Gastrocnemius medialis (tissue), 4 donors: ENCODE results near the gene POLD1. TPM values are rescaled to one million over a fixed set of nuclear protein-coding genes. Genes with fewer than 3 reads are reported as not detected.

Experiments
- ATAC-seq, 2 donors: fragments of 150-250 bp; one replicate each; pipeline ENCODE4 v1.9.1; 2016
- DNase-seq, 2 donors: peaks; one replicate each; pipeline ENCODE4 v3.0.0-alpha.2; 2019
- H3K27ac ChIP-seq, 4 donors: fragments of 200-600 bp; sonication (generic); 1 replicate in 1 of 4; 2 replicates in 3 of 4; pipeline ENCODE4 v1.5.1; 2016 to 2018; ENCODE audit warnings: mild to moderate bottlenecking in 2 of 4, moderate library complexity in 1 of 4
- H3K27me3 ChIP-seq, 3 donors: fragments of 200-600 bp; sonication (generic) in 2 of 3; 1 replicate in 1 of 3; 2 replicates in 2 of 3; pipeline versions ENCODE4 v1.5.1 to v1.6.0; 2016 to 2019; ENCODE audit warnings: mild to moderate bottlenecking in 1 of 3, moderate library complexity in 1 of 3
- H3K36me3 ChIP-seq, 2 donors: fragments of 200-600 bp; sonication (generic) in 1 of 2; one replicate each; pipeline ENCODE4 v1.5.1; 2017 to 2018
- H3K4me1 ChIP-seq, 2 donors: fragments of 200-600 bp; sonication (generic) in 1 of 2; one replicate each; pipeline ENCODE4 v1.5.1; 2016 to 2017; ENCODE audit warnings: mild to moderate bottlenecking in 2 of 2
- H3K4me3 ChIP-seq, 4 donors: fragments of 200-600 bp; sonication (generic) in 3 of 4; 1 replicate in 1 of 4; 2 replicates in 3 of 4; pipeline ENCODE4 v1.5.1; 2016 to 2019; ENCODE audit warnings: mild to moderate bottlenecking in 2 of 4
- H3K9me3 ChIP-seq, 3 donors: fragments of 200-600 bp; sonication (generic) in 2 of 3; 1 replicate in 1 of 3; 2 replicates in 2 of 3; pipeline ENCODE4 v1.5.1; 2016 to 2019
- CTCF ChIP-seq, 5 experiments: fragments of 450-650 bp in 3 of 5; fragments of 200-600 bp in 2 of 5; sonication (generic) in 2 of 5; IDR thresholded peaks in 4 of 5; conservative IDR thresholded peaks in 1 of 5; 1 replicate in 4 of 5; 2 replicates in 1 of 5; pipeline ENCODE4 v1.5.1; 2016 to 2019; ENCODE audit warnings: antibody characterized with exemption in 5 of 5, mild to moderate bottlenecking in 3 of 5, moderate library complexity in 3 of 5
- POLR2A ChIP-seq, 2 donors: fragments of 450-650 bp; IDR thresholded peaks; one replicate each; pipeline ENCODE4 v1.6.1; 2017; ENCODE audit warnings: antibody characterized with exemption in 2 of 2, mild to moderate bottlenecking in 2 of 2, moderate library complexity in 2 of 2
- in situ Hi-C, 4 donors: fragments of 200-750 bp; cut with MboI; loops; one replicate each; pipeline versions ENCODE4 v1.15.0 to v1.8.0; 2017; ENCODE audit warnings: low sequenced_read_pairs in 4 of 4
- intact Hi-C: fragments of 100-400 bp; cut with DNase I; formaldehyde crosslinking; loops from one replicate; pipeline ENCODE4 v1.15.1; 2023; ENCODE audit warnings: low total_unique reads
- total RNA-seq, 4 donors: library from RNA; depleted of rRNA; stranded (reverse); fragments of >200 nt; gene quantifications; one replicate each; pipeline versions ENCODE4 v1.1.0 to v1.2.3, GENCODE V29; 2016

POLD1 gene
- total RNA-seq, 4 donors from 2014 or later = 4.0 to 18.3 (median 6.0) TPM

- in situ Hi-C loops = no loop called here
- Histone ChIP-seq H3K36me3 (no peaks in the 10 kb centered on the region), H3K4me1 (peaks cover 5 to 13% of the 10 kb centered on the region in 2 donors), H3K9me3 (no peaks in the 10 kb centered on the region), H3K27me3 (peaks cover 0 to 5% (median 4%) of the 10 kb centered on the region in 3 donors), H3K27ac (peak overlapping the region; percentile 78 to 94 (median 81)), H3K4me3 (peak overlapping the region; percentile 18 to 48 (median 29))
- TF ChIP-seq POLR2A (IDR thresholded peaks at IDR 0.05) = no peak
- TF ChIP-seq CTCF (IDR thresholded peaks at IDR 0.05 in 4 of 5, conservative IDR thresholded peaks at IDR 0.05 in 1 of 5) = no peak
- no peak for ATAC-seq
- no peak for DNase-seq
- intact Hi-C loops = no loop called here
These were observed 43.3 kb downstream of the POLD1 start for GRCh38 chr19:50427318-50427925.

GRCh38 chr19:50427997-50428425, 43.9 kb downstream of the POLD1 start:
- DNase-seq = peak; percentile 87 to 97
- Histone ChIP-seq H3K27ac (peak overlapping the region; percentile 78 to 94 (median 81)), H3K36me3 (no peaks in the 10 kb centered on the region), H3K9me3 (no peaks in the 10 kb centered on the region), H3K4me3 (peak overlapping the region; percentile 18 to 48 (median 29)), H3K4me1 (peaks cover 10 to 17% of the 10 kb centered on the region in 2 donors), H3K27me3 (peaks cover 4 to 10% (median 10%) of the 10 kb centered on the region in 3 donors)
- intact Hi-C loops = loop anchor here (2.0 kb wide), 1 partner anchor 51 kb away; the partner anchor contains the start of gene NR1H2
- TF ChIP-seq POLR2A (IDR thresholded peaks at IDR 0.05) (peak; percentile 64 to 65), CTCF (IDR thresholded peaks at IDR 0.05 in 4 of 5, conservative IDR thresholded peaks at IDR 0.05 in 1 of 5) (no peak)
- peak; percentile 54 to 67 for ATAC-seq
- in situ Hi-C loops = no loop called here

- H3K27me3 ChIP-seq = peaks cover 4 to 10% (median 10%) of the 10 kb centered on the region in 3 donors
- peaks cover 12 to 17% of the 10 kb centered on the region in 2 donors for H3K4me1 ChIP-seq
- in situ Hi-C loops = no loop called here
- ATAC-seq = no peak
- H3K36me3 ChIP-seq = no peaks in the 10 kb centered on the region
- H3K9me3 ChIP-seq = no peaks in the 10 kb centered on the region
- intact Hi-C loops = loop anchor here (2.0 kb wide), 1 partner anchor 52 kb away; the partner anchor contains the start of gene NR1H2
- no peak for TF ChIP-seq CTCF (IDR thresholded peaks at IDR 0.05 in 4 of 5, conservative IDR thresholded peaks at IDR 0.05 in 1 of 5)
- no peak for TF ChIP-seq POLR2A (IDR thresholded peaks at IDR 0.05)
- no peak overlapping the region for H3K4me3 ChIP-seq
- DNase-seq = no peak
- H3K27ac ChIP-seq = peak overlapping the region; percentile 78 to 94 (median 81)
These were observed 44.8 kb downstream of the POLD1 start for GRCh38 chr19:50428772-50429463.

- intact Hi-C loops = loop anchor here (10.0 kb wide), 1 partner anchor 374 kb away; no protein-coding TSS in a partner anchor
- Histone ChIP-seq H3K36me3 (no peaks in the 10 kb centered on the region), H3K4me1 (peaks cover 12 to 22% of the 10 kb centered on the region in 2 donors), H3K9me3 (no peaks in the 10 kb centered on the region), H3K27me3 (peaks cover 4 to 14% (median 10%) of the 10 kb centered on the region in 3 donors), H3K27ac (peak overlapping the region; percentile 85 to 94 (median 88)), H3K4me3 (peak overlapping the region; percentile 66 to 94 (median 78))
- in situ Hi-C loops = no loop called here
- DNase-seq (no peak), ATAC-seq (no peak)
- TF ChIP-seq CTCF (IDR thresholded peaks at IDR 0.05 in 4 of 5, conservative IDR thresholded peaks at IDR 0.05 in 1 of 5) = no peak
- no peak for TF ChIP-seq POLR2A (IDR thresholded peaks at IDR 0.05)
These were observed 46.8 kb downstream of the POLD1 start for GRCh38 chr19:50430888-50431342.
